SK-N-SH (cell line): ENCODE measurements around the gene PRR22. TPM values are rescaled to one million over a fixed set of nuclear protein-coding genes. Genes with fewer than 3 reads are reported as not detected.
A peak's percentile ranks its signal among the peaks of the same experiment; 100 is the strongest.

Experiments
- ELF1 ChIP-seq: IDR thresholded peaks from 2 replicates; pipeline ENCODE4 v1.4.0; 2012
- GABPA ChIP-seq: IDR thresholded peaks from 2 replicates; pipeline ENCODE4 v1.4.0; 2012; ENCODE audit warnings: low read depth, mild to moderate bottlenecking
- GATA2 ChIP-seq: sonication (generic); formaldehyde crosslinking; IDR thresholded peaks from 2 replicates; pipeline ENCODE4 v1.5.0; 2020; ENCODE audit warnings: mild to moderate bottlenecking, missing genetic modification reagents
- JUND ChIP-seq: IDR thresholded peaks from 2 replicates; pipeline ENCODE4 v1.4.0; 2012
- MEF2A ChIP-seq: IDR thresholded peaks from 2 replicates; pipeline ENCODE4 v1.4.0; 2012; ENCODE audit warnings: low read depth, borderline replicate concordance
- NFIC ChIP-seq: IDR thresholded peaks from 2 replicates; pipeline ENCODE4 v1.4.0; 2012; ENCODE audit warnings: borderline replicate concordance
- POLR2AphosphoS5 ChIP-seq: IDR thresholded peaks from 2 replicates; pipeline ENCODE4 v1.6.1; 2012; ENCODE audit warnings: low read depth, low read length
- RCOR1 ChIP-seq: fragments of 150-350 bp; IDR thresholded peaks from 2 replicates; pipeline ENCODE4 v1.6.1; 2017; ENCODE audit warnings: antibody characterized with exemption, low read length
- RFX5 ChIP-seq: IDR thresholded peaks from 2 replicates; pipeline ENCODE4 v1.6.1; 2012; ENCODE audit warnings: mild to moderate bottlenecking, improper control_type of control experiment, low read length
- RXRA ChIP-seq: IDR thresholded peaks from 2 replicates; pipeline ENCODE4 v1.4.0; 2012; ENCODE audit warnings: low read depth, mild to moderate bottlenecking, borderline replicate concordance
- SIN3A ChIP-seq: IDR thresholded peaks from 2 replicates; pipeline ENCODE4 v1.6.1; 2012; ENCODE audit warnings: low read depth, mild to moderate bottlenecking, low read length, moderate library complexity, borderline replicate concordance
- SMC3 ChIP-seq: IDR thresholded peaks from 2 replicates; pipeline ENCODE4 v1.6.1; 2012; ENCODE audit warnings: low read depth, low read length, improper control_type of control experiment
- YY1 ChIP-seq: IDR thresholded peaks from 2 replicates; pipeline ENCODE4 v1.4.0; 2012; ENCODE audit warnings: low read depth, mild to moderate bottlenecking
- polyA plus RNA-seq, 3 experiments: library from polyadenylated mRNA; depleted of rRNA; stranded (reverse); fragments of >200 nt; gene quantifications; 2 replicates each; pipeline ENCODE4 v1.2.3, GENCODE V29; 2012
- TF ChIP-seq, protein P1 (sequence below): IDR thresholded peaks from 2 replicates; pipeline ENCODE4 v1.6.1; 2012; ENCODE audit warnings: mild to moderate bottlenecking, low read depth, low read length, moderate library complexity
- TF ChIP-seq, protein P2 (sequence below): IDR thresholded peaks from 2 replicates; pipeline ENCODE4 v1.4.0; 2012; ENCODE audit warnings: low read depth, borderline replicate concordance
- TF ChIP-seq, protein P3 (sequence below): fragments of 150-350 bp; IDR thresholded peaks from 2 replicates; pipeline ENCODE4 v1.6.1; 2017; ENCODE audit warnings: antibody characterized with exemption, low read length, low read depth, borderline replicate concordance
- TF ChIP-seq, protein P4 (sequence below): IDR thresholded peaks from 2 replicates; pipeline ENCODE4; 2012

PRR22 gene
- polyA plus RNA-seq, 1 of the 3 experiments (the other 2 are of a cell fraction), result 0.82 TPM

DNA sequence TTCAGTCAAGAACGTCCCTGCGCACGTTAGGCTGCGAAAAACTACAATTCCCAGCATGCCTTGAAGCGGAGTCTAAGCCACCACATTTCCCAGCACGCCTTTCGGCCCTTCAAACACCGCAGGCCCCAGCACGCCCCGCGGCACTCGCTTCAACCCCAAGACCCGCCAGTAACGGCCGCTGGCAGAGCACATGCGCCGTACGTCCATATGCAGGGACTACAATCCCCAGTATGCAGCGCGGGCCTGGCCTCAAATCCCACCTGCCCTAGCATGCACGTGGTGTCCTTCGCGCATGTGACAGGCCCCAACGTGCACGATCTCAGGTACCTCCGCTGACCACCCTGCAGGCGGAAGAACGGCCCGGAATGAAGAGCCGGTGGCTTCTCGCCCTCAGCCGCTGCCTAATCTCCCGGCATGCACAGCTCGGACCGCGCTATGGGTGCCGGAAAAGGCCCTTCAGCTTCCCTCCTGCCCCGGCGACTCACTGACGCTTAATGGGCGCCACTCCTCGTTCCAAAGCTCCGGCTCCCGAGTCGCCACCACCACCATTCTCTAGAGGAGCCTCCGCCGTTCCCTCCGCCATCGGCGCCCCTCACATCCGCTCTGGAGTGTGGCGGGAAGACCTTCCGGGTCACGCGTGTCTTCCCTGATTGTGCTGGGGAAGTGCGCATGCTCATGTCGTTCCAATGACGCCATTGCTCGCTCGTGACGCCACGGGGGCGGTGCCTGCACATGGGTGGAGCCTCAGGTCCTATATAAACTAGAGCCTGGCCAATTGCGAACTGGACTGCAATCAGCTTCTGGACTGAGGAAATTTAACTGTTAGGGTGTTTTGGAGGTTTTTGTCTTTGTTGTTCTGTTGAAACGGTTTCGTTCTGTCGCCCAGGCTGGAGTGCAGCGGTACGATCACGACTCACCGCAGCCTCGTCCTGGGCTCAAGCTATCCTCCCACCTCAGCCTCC lies 6.3 kb upstream of the PRR22 start, which contains the start of gene DUS3L (continued):
- TF ChIP-seq, protein P1, sequence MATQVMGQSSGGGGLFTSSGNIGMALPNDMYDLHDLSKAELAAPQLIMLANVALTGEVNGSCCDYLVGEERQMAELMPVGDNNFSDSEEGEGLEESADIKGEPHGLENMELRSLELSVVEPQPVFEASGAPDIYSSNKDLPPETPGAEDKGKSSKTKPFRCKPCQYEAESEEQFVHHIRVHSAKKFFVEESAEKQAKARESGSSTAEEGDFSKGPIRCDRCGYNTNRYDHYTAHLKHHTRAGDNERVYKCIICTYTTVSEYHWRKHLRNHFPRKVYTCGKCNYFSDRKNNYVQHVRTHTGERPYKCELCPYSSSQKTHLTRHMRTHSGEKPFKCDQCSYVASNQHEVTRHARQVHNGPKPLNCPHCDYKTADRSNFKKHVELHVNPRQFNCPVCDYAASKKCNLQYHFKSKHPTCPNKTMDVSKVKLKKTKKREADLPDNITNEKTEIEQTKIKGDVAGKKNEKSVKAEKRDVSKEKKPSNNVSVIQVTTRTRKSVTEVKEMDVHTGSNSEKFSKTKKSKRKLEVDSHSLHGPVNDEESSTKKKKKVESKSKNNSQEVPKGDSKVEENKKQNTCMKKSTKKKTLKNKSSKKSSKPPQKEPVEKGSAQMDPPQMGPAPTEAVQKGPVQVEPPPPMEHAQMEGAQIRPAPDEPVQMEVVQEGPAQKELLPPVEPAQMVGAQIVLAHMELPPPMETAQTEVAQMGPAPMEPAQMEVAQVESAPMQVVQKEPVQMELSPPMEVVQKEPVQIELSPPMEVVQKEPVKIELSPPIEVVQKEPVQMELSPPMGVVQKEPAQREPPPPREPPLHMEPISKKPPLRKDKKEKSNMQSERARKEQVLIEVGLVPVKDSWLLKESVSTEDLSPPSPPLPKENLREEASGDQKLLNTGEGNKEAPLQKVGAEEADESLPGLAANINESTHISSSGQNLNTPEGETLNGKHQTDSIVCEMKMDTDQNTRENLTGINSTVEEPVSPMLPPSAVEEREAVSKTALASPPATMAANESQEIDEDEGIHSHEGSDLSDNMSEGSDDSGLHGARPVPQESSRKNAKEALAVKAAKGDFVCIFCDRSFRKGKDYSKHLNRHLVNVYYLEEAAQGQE, result 0 out of 2 replicates have a peak, but pooled peaks have one; percentile 9
- TF ChIP-seq RCOR1 (no peak), SIN3A (peak; percentile 80), GATA2 (CRISPR knock-in tag) (no peak), MEF2A (no peak), RXRA (no peak), SMC3 (no peak), JUND (no peak), YY1 (peak; percentile 60; the same call in 1 of the 2 replicates), ELF1 (peak; percentile 67; the same call in 1 of the 2 replicates), GABPA (peak; percentile 91), NFIC (no peak), POLR2AphosphoS5 (peak; percentile 90), RFX5 (peak; percentile 72)
- TF ChIP-seq, protein P2, sequence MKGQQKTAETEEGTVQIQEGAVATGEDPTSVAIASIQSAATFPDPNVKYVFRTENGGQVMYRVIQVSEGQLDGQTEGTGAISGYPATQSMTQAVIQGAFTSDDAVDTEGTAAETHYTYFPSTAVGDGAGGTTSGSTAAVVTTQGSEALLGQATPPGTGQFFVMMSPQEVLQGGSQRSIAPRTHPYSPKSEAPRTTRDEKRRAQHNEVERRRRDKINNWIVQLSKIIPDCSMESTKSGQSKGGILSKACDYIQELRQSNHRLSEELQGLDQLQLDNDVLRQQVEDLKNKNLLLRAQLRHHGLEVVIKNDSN, result peak; percentile 88
- TF ChIP-seq, protein P3, sequence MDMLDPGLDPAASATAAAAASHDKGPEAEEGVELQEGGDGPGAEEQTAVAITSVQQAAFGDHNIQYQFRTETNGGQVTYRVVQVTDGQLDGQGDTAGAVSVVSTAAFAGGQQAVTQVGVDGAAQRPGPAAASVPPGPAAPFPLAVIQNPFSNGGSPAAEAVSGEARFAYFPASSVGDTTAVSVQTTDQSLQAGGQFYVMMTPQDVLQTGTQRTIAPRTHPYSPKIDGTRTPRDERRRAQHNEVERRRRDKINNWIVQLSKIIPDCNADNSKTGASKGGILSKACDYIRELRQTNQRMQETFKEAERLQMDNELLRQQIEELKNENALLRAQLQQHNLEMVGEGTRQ, result peak; percentile 70; the same call in 1 of the 2 replicates
- TF ChIP-seq, protein P4, sequence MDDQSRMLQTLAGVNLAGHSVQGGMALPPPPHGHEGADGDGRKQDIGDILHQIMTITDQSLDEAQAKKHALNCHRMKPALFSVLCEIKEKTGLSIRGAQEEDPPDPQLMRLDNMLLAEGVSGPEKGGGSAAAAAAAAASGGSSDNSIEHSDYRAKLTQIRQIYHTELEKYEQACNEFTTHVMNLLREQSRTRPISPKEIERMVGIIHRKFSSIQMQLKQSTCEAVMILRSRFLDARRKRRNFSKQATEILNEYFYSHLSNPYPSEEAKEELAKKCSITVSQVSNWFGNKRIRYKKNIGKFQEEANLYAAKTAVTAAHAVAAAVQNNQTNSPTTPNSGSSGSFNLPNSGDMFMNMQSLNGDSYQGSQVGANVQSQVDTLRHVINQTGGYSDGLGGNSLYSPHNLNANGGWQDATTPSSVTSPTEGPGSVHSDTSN, result no peak
- TF ChIP-seq, all 33 proteins: peak for 15
